AG09319 (cell line): ENCODE results near the gene TRNP1.

Experiments
- DNase-seq: peaks from one replicate; pipeline ENCODE4 v3.0.0-alpha.2; 2010; ENCODE audit warnings: low read depth; ENCODE audit errors: extremely low read depth
- TF ChIP-seq, protein P1 (sequence below): IDR thresholded peaks from 2 replicates; pipeline ENCODE4 v1.5.1; 2011; ENCODE audit warnings: low read depth, mild to moderate bottlenecking, inconsistent platforms, low read length, moderate library complexity

The TRNP1 gene

GRCh38 chr1:27044613-27045151 is 51.2 kb downstream of the TRNP1 start:
- TF ChIP-seq, protein P1, sequence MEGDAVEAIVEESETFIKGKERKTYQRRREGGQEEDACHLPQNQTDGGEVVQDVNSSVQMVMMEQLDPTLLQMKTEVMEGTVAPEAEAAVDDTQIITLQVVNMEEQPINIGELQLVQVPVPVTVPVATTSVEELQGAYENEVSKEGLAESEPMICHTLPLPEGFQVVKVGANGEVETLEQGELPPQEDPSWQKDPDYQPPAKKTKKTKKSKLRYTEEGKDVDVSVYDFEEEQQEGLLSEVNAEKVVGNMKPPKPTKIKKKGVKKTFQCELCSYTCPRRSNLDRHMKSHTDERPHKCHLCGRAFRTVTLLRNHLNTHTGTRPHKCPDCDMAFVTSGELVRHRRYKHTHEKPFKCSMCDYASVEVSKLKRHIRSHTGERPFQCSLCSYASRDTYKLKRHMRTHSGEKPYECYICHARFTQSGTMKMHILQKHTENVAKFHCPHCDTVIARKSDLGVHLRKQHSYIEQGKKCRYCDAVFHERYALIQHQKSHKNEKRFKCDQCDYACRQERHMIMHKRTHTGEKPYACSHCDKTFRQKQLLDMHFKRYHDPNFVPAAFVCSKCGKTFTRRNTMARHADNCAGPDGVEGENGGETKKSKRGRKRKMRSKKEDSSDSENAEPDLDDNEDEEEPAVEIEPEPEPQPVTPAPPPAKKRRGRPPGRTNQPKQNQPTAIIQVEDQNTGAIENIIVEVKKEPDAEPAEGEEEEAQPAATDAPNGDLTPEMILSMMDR = peak; percentile 99

GRCh38 chr1:27045973-27046558 is 52.6 kb downstream of the TRNP1 start:
- TF ChIP-seq, protein P1 = peak; percentile 93
- peak; percentile 23 for DNase-seq

More at GRCh38 chr1:27044613-27045151, 51.2 kb downstream of the TRNP1 start:
- DNase-seq = peak; percentile 39

DNA sequence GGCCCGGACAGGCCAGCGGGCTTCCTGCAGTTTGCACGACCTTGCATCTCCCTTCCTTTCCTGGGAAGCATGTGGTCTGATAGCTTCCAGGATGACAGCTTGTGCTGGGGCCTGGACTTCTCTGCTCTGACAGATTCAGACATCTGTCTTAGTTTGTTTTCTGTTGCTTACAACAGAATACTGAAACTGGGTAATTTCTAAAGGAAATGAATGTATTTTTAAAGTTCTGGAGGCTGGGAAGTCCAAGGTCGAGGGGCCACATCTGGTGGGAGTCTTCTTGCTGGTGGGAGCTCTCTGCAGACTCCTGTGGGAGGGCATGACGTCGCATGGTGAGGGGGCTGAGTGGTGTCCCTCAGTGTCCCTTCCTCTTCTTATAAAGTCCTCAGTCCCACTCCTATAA is 54.4 kb downstream of the TRNP1 start:
- DNase-seq = no peak
- TF ChIP-seq, protein P1 = no peak

- TF ChIP-seq, protein P1 = no peak
- DNase-seq = no peak
Observed at GRCh38 chr1:27049100-27049499, 55.6 kb downstream of the TRNP1 start.

DNA sequence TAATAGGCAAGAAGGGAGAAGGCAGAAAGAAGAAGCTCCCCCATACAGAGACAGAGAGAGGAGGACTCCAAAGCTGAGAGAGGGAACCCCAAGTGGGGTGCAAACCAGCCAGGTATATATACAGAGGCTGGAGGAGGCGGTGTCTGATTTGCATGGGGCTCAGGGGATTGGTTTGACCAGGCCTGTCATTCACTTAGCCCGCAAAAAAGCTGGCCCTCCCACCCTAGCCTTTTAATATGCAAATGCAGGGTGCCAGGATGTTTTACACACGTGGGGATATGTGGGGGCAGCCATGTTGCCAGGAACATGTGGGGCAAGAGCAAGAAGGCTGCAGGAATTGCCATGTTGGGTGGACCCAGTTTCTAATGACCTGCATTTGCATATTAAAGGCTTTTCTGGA is 56.1 kb downstream of the TRNP1 start:
- TF ChIP-seq, protein P1 = no peak
- no peak for DNase-seq
